HepG2 (cell line): ENCODE data around the gene DOCK4. TPM values are rescaled to one million over a fixed set of nuclear protein-coding genes. Genes with fewer than 3 reads are reported as not detected.

ENCODE experiments used
- ATAC-seq: fragments of 200-7000 bp; cut with Tn5 transposase; 3 replicates; pipeline ENCODE4 v1.9.1; 2020; ENCODE audit warnings: mild to moderate bottlenecking, moderate library complexity
- BruUV-seq: library from RNA; stranded (reverse); fragments of 400-500 nt; replicated peaks from 2 replicates; lab custom pipeline; 2021; lab: Mats Ljungman, UMichigan
- CTCF ChIA-PET: fragments of 300-600 bp; formaldehyde crosslinking; extraction: SDS; loops from one replicate; lab custom pipeline; 2021; ENCODE audit warnings: low total read pairs, inconsistent platforms, low intra/inter-chr PET ratio; lab: Yijun Ruan, JAX
- POLR2A ChIA-PET: fragments of 350-600 bp; sonication (Branson Sonifier 250); formaldehyde crosslinking; loops from one replicate; lab custom pipeline; 2020; ENCODE audit warnings: antibody characterized with exemption, inconsistent platforms; lab: Yijun Ruan, JAX
- DNase-seq: peaks from one replicate; pipeline ENCODE4 v3.0.0-alpha.2; 2015; ENCODE audit warnings: low spot score
- FAIRE-seq: peaks from 3 replicates; lab custom pipeline; 2011; peaks lifted over from hg19 to GRCh38; lab: Jason Lieb, UNC
- H2AFZ ChIP-seq: one replicate; pipeline ENCODE4 v1.6.1; 2011; ENCODE audit warnings: low read length, inconsistent platforms
- H3K27ac ChIP-seq: fragments of 300-600 bp; 3 replicates; pipeline ENCODE4 v1.8.0; 2011; ENCODE audit warnings: mixed run types, mild to moderate bottlenecking, mixed read lengths, low read length, inconsistent platforms; ENCODE audit not compliant: insufficient read depth; ENCODE audit errors: extremely low read length
- H3K27me3 ChIP-seq, 2 experiments: fragments of 200-600 bp in 1 of 2; 2 replicates in 1 of 2; 3 replicates in 1 of 2; pipeline versions ENCODE4 v1.6.0 to v1.8.0; 2011; ENCODE audit warnings: low read length in 2 of 2, mild to moderate bottlenecking in 2 of 2, moderate library complexity in 2 of 2, inconsistent platforms in 1 of 2; ENCODE audit not compliant: insufficient read depth in 2 of 2, control insufficient read depth in 1 of 2
- H3K36me3 ChIP-seq, 2 experiments: fragments of 200-600 bp in 1 of 2; replicated peaks in 1 of 2; 2 replicates in 1 of 2; 3 replicates in 1 of 2; pipeline versions ENCODE4 v1.5.1 to v1.8.0; 2011; ENCODE audit warnings: low read length in 2 of 2, inconsistent platforms in 1 of 2; ENCODE audit not compliant: insufficient read depth in 2 of 2, control insufficient read depth in 1 of 2
- H3K4me1 ChIP-seq: 2 replicates; pipeline ENCODE4 v1.5.1; 2012; ENCODE audit warnings: low read length, inconsistent platforms; ENCODE audit not compliant: insufficient read depth
- H3K4me2 ChIP-seq: 2 replicates; pipeline ENCODE4 v1.6.0; 2011; ENCODE audit warnings: low read depth, low read length, inconsistent platforms
- H3K4me3 ChIP-seq, 3 experiments: fragments of 200-600 bp in 1 of 3; sonication (generic), shearing (Covaris generic) in 1 of 3; replicated peaks in 1 of 3; 2 replicates each; pipeline ENCODE4 v1.5.1; 2011 to 2016; ENCODE audit warnings: low read length in 3 of 3, inconsistent platforms in 2 of 3, low read depth in 2 of 3, mild to moderate bottlenecking in 2 of 3, control low read depth in 1 of 3, mixed read lengths in 1 of 3; ENCODE audit not compliant: insufficient read depth in 1 of 3
- H3K79me2 ChIP-seq: one replicate; pipeline ENCODE4 v1.6.1; 2011; ENCODE audit warnings: low read length, inconsistent platforms; ENCODE audit not compliant: insufficient read depth
- H3K9ac ChIP-seq: 2 replicates; pipeline ENCODE4 v1.6.0; 2011; ENCODE audit warnings: mild to moderate bottlenecking, low read depth, low read length, inconsistent platforms; ENCODE audit not compliant: insufficient read depth
- H3K9me3 ChIP-seq: 2 replicates; pipeline ENCODE4 v1.5.1; 2012; ENCODE audit warnings: mild to moderate bottlenecking, low read length
- H4K20me1 ChIP-seq: 2 replicates; pipeline ENCODE4 v1.6.0; 2011; ENCODE audit warnings: inconsistent platforms, mild to moderate bottlenecking, low read length, moderate library complexity; ENCODE audit not compliant: insufficient read depth
- ARID5B ChIP-seq: IDR thresholded peaks from 2 replicates; pipeline ENCODE4 v1.4.0; 2020; ENCODE audit warnings: mild to moderate bottlenecking, missing genetic modification reagents
- CEBPB ChIP-seq: IDR thresholded peaks from 2 replicates; pipeline ENCODE4 v1.6.1; 2011; ENCODE audit warnings: low read depth, low read length, improper control_type of control experiment, borderline replicate concordance
- CREBL2 ChIP-seq: sonication (generic); formaldehyde crosslinking; IDR thresholded peaks from 2 replicates; pipeline ENCODE4 v1.8.1; 2023; ENCODE audit warnings: missing genetic modification reagents, mild to moderate bottlenecking, borderline replicate concordance
- FOXA1 ChIP-seq, 2 experiments: fragments of 450-650 bp in 1 of 2; sonication (generic) in 1 of 2; formaldehyde crosslinking in 1 of 2; IDR thresholded peaks; 2 replicates each; pipeline versions ENCODE4 v1.4.0 to v1.6.1; 2016 to 2020; ENCODE audit warnings: missing genetic modification reagents in 1 of 2
- FOXO4 ChIP-seq: sonication (generic); formaldehyde crosslinking; conservative IDR thresholded peaks from 2 replicates; pipeline ENCODE4 v1.8.1; 2023; ENCODE audit warnings: missing genetic modification reagents
- HMG20B ChIP-seq: conservative IDR thresholded peaks from 2 replicates; pipeline ENCODE4 v1.6.1; 2016; ENCODE audit warnings: missing genetic modification reagents, missing compliant biosample characterization
- PRDM4 ChIP-seq: sonication (generic); formaldehyde crosslinking; IDR thresholded peaks from 2 replicates; pipeline ENCODE4 v1.9.0; 2021; ENCODE audit warnings: missing genetic modification reagents, borderline replicate concordance
- SATB2 ChIP-seq: sonication (generic); formaldehyde crosslinking; IDR thresholded peaks from 2 replicates; pipeline ENCODE4 v1.5.0; 2020; ENCODE audit warnings: missing genetic modification reagents
- SMARCE1 ChIP-seq: fragments of 450-650 bp; IDR thresholded peaks from 2 replicates; pipeline ENCODE4 v1.6.1; 2017; ENCODE audit warnings: borderline replicate concordance
- TBX2 ChIP-seq: sonication (generic); formaldehyde crosslinking; IDR thresholded peaks from 2 replicates; pipeline ENCODE4 v1.5.0; 2020; ENCODE audit warnings: missing genetic modification reagents, mild to moderate bottlenecking, borderline replicate concordance
- ZNF124 ChIP-seq: sonication (generic); formaldehyde crosslinking; IDR thresholded peaks from 2 replicates; pipeline ENCODE4 v1.4.0; 2020; ENCODE audit warnings: missing genetic modification reagents
- ZNF160 ChIP-seq: sonication (generic); formaldehyde crosslinking; IDR thresholded peaks from 2 replicates; pipeline ENCODE4 v1.8.0; 2022; ENCODE audit warnings: mild to moderate bottlenecking, inconsistent platforms, missing genetic modification reagents
- ZNF260 ChIP-seq: sonication (generic); formaldehyde crosslinking; IDR thresholded peaks from 2 replicates; pipeline ENCODE4 v1.4.0; 2020; ENCODE audit warnings: missing genetic modification reagents, low read depth, mild to moderate bottlenecking, borderline replicate concordance
- ZNF337 ChIP-seq: sonication (generic); formaldehyde crosslinking; IDR thresholded peaks from 2 replicates; pipeline ENCODE4 v1.5.1; 2020; ENCODE audit warnings: missing genetic modification reagents, low read depth, mild to moderate bottlenecking, borderline replicate concordance
- WGBS: methylation state at CpG from one replicate; pipeline ENCODE4 v1.1.6; 2017; ENCODE audit warnings: low lambda C conversion rate; 5-methylcytosine and 5-hydroxymethylcytosine counted together
- in situ Hi-C: cut with HindIII; loops from 2 replicates; pipeline ENCODE4 v1.10.0; 2017; ENCODE audit warnings: low pct_unique_long_range_greater_than_20kb; ENCODE audit not compliant: extremely low pct_ligation_motif_present
- intact Hi-C: fragments of 100-400 bp; cut with micrococcal nuclease; formaldehyde crosslinking; loops from one replicate; pipeline ENCODE4 v1.10.0; 2022; ENCODE audit not compliant: unreplicated experiment
- polyA plus RNA-seq, 8 experiments: library from polyadenylated mRNA; depleted of rRNA in 3 of 8; stranded (reverse) in 7 of 8; unstranded in 1 of 8; fragments of >200 nt; fragmentation: Illumina TruSeq in 4 of 8; extraction: Trizol in 4 of 8; gene quantifications; 2 replicates each; pipeline versions ENCODE4 v1.2.1 to v1.2.3, GENCODE V29; 2011 to 2016; ENCODE audit warnings: low read depth in 4 of 8, missing spikeins in 1 of 8, mixed read lengths in 1 of 8; ENCODE audit not compliant: insufficient read depth in 1 of 8
- total RNA-seq, 5 experiments: library from RNA; depleted of rRNA; stranded (reverse); fragments of >200 nt; fragmentation: Illumina TruSeq; extraction: Trizol; gene quantifications; 2 replicates each; pipeline ENCODE4 v1.2.3, GENCODE V29; 2016; ENCODE audit warnings: low read depth in 1 of 5

The DOCK4 gene
- total and polyA plus RNA-seq, 2 of the 13 experiments (the other 11 are each of a cell fraction or from before 2014, with no cell fraction given), result 13.5 to 17.4 TPM

GRCh38 chr7:112160130-112160770, 45.9 kb downstream of the DOCK4 start (continued):
- 0 out of 2 replicates have a peak, but pooled peaks have one; percentile 25 for TF ChIP-seq ARID5B (CRISPR knock-in tag)
- TF ChIP-seq FOXA1 (IDR thresholded peaks at IDR 0.05), result no peak
- peak; percentile 22; the same call in 1 of the 2 replicates for TF ChIP-seq FOXA1 (CRISPR knock-in tag; IDR thresholded peaks at IDR 0.05)
- peak; percentile 53; the same call in 1 of the 2 replicates for TF ChIP-seq TBX2 (CRISPR knock-in tag)
- no peak for TF ChIP-seq ZNF260

GRCh38 chr7:112159351-112159750, 46.8 kb downstream of the DOCK4 start:
- FAIRE-seq, result no peak
- in situ Hi-C loops (no loop called here), intact Hi-C loops (no loop called here)
- H3K9me3 ChIP-seq, result no peaks in the 10 kb centered on the region
- peaks cover 19% of the 10 kb centered on the region for H3K79me2 ChIP-seq
- no peaks in the 10 kb centered on the region for H3K27me3 ChIP-seq
- no peak overlapping the region for H3K27ac ChIP-seq
- H2AFZ ChIP-seq, result no peak overlapping the region
- H3K9ac ChIP-seq, result no peak overlapping the region
- H4K20me1 ChIP-seq, result peaks cover 40% of the 10 kb centered on the region
- H3K36me3 ChIP-seq, result no peaks in the 10 kb centered on the region
- H3K4me2 ChIP-seq, result no peak overlapping the region
- no peak for DNase-seq
- CTCF ChIA-PET, result no interaction called here
- no peak overlapping the region for H3K4me3 ChIP-seq
- peaks cover 43% of the 10 kb centered on the region for H3K4me1 ChIP-seq
- POLR2A ChIA-PET, result no interaction called here
- ATAC-seq, result no peak
- no TSS peak for BruUV-seq
- WGBS, result 95% methylated on average over 8 of the region's 8 CpGs
- TF ChIP-seq ZNF160 (CRISPR knock-in tag), result no peak
- no peak for TF ChIP-seq CEBPB
- no peak for TF ChIP-seq ZNF337 (CRISPR knock-in tag)
- no peak for TF ChIP-seq ZNF124 (CRISPR knock-in tag)
- no peak for TF ChIP-seq PRDM4 (CRISPR knock-in tag)
- TF ChIP-seq FOXO4 (CRISPR knock-in tag), result no peak
- no peak for TF ChIP-seq SATB2 (CRISPR knock-in tag)
- no peak for TF ChIP-seq CREBL2 (CRISPR knock-in tag)
- TF ChIP-seq SMARCE1, result no peak
- no peak for TF ChIP-seq HMG20B (CRISPR knock-in tag)
